ENCODE data around the gene SP140.
"Not testable (repeated sequence)": the region's sequence is repeated elsewhere in the genome, so short reads cannot be mapped to it uniquely, and the experiment has no call there.

Gene SP140

DNA sequence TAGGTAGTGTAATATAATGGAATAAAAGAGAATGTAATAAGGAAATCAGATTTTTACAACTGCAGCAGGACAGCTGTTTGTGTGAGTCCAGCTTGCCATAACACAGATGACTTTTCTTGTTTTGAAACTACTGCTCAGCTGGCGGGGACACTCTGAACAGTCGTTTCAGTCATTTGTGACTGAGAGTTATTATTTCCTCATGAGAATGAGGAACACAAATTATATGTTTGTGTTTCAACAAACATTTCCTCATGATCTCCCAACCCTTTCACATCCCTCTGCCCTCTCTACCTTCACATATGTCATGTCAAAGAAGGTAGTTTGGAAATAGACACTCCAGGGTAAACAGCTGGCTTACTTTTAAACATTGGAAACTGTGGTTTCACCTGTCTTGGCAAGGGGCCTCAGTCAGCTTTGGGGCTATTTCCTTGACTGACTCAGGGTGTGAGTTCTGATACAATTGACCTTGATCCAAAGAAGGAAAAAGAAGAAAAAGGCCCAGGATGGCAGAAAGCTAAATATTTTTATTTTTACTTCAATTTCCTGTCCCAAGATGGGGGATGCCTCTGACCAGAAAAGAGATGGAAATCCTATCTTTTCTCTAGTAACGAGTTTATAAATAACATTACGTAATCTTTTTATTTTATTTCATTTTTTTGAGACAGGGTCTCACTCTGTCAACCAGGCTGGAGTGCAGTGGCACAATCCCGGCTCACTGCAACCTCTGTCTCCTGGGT, 102.0 kb downstream of the SP140 start:
- DNase-seq: no peak

DNA sequence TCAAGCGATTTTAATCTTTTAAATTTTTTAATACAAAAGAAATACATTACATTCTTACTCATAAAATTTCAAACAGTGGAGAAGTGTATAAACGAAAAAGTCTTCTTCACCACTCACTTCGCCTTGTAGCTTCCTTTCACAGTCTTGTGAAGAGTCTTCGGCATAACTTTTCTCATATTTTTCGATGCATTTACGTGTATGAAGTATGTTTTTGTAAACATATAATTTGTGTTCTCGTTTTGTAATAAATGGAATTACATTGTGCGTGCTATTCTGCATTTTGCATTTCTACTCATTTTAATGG, 102.6 kb downstream of the SP140 start:
- no peak for DNase-seq

DNA sequence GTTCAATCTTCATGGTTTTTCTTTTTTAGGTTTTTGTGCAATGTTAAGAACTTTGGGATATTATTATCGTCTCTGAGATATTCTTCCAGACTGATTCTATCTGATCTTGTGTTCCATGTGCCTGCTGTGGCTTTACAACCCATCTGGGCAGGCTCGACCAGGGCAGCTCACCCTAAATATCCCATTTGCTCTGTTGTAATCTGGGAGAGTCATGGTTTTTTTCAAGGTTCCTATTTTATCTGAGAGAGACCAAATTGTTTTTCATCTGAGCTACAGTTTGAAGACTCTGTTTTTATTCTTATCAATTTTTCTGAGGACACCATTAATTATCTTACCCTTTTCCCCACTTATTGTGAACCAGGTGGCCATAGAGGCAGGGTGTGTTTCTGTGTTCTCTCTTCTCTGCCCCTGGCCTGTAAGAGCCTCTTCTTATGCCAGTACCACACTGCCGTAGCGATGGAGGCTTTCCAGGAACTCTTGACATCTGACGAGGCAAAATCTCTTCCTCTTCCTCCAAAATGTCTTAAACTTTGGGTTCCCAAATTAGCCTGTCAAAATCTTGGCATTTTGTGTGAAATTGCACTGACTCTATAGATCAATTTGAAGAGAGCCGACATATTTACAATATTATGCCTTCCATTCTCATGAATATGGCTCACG, 104.5 kb downstream of the SP140 start:
- no peak for DNase-seq

DNA sequence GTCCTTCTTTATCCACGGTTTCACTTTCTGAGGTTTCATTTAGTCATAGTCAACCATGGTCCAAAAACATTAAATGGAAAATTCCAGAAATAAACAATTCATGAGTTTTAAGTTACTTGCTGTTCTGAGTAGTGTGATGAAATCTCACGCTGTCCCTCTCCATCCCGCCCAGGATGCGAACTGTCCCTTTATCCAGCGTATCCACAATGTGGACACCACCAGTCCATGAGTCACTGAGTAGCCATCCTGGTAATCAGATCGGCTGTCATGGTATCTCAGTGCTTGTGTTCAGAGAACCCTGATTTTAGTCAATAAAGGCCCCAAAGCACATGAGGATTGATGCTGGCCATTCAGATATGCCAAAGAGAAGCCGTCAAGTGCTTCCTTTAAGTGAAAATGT, 105.2 kb downstream of the SP140 start:
- DNase-seq: no peak

DNA sequence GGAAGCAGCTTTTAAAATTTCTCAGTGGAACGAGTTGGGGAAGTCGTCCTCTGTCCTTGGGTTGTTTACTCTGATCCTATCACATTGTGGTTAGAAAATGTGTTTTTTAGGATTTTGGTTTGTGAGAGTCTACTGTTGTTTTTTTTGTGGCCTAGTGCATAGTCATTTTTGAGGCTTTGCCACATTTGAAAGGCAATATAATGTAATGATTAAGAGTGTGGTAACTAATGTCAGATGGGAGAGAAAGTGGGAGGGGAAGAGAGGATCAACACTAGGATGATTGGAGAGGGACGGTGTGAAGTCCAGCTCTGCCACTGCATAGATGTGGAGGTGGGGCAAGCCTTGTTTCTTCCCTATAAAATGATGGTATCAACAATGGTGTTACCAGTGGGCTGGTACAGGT, 109.9 kb downstream of the SP140 start:
- no peak for DNase-seq

DNA sequence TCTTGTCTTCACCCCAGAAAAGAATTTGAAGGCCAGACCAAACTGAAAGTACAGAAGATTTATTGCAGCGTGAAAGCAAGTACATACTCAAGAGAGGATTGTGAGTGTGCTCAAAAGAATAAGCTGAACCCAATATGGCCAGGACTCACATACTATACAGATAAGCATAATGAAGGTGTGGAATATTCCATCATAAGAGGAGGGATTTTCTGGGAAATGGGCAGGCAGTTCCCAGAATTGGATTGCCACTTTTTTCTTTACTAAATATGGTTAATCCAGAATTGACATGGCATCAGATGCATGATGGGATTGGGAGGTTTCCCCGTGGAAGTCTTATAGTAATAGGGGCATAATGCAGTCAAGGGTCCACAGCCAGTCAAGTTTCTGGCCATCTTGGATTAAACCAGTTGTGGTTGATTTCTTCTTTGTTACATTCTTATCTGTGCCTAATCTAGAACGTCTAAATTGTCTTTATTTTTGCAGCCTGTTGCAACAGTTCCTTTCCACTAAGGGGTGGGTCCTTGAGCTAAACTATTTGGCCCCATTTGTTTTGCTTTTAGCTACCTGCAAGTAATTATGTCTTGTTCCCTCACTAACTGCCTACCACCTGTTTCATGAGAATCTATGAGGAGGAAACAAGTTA, 110.4 kb downstream of the SP140 start:
- no peak for DNase-seq

DNA sequence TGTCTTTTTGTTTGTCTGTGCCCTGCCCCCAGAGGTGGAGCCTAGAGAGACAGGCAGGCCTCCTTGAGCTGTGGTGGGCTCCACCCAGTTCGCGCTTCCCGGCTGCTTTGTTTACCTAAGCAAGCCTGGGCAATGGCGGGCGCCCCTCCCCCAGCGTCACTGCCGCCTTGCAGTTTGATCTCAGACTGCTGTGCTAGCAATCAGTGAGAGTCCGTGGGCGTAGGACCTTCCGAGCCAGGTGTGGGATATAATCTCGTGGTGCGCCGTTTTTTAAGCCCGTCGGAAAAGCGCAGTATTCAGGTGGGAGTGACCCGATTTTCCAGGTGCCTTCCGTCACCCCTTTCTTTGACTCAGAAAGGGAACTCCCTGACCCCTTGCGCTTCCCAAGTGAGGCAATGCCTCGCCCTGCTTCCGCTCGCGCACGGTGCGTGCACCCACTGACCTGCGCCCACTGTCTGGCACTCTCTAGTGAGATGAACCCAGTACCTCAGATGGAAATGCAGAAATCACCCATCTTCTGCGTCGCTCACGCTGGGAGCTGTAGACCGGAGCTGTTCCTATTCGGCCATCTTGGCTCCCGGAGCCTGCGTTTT, 116.5 kb downstream of the SP140 start:
- not testable (repeated sequence) for DNase-seq

DNA sequence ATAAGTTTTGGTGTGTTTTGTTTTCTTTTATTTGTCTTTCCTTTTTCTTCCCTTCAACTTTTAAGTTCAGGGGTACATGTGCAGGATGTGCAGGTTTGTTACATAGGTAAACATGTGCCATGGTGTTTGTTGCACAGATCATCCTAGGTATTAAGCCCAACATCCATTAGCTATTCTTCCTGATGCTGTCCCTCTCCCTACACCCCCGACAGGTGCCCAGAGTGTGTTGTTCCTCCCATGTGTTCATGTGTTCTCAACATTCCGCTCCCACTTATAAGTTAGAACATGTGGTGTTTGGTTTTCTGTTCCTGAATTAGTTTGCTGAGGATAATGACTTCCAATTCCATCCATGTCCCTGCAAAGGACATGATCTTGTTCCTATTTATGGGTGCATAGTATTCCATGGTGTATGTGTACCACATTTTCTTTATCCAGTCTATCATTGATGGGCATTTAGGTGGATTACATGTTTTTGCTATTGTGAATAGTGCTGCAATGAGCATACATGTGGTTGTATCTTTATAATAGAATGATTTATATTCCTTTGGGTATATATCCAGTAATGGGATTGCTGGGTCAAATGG, 117.6 kb downstream of the SP140 start:
- DNase-seq: not testable (repeated sequence)

DNA sequence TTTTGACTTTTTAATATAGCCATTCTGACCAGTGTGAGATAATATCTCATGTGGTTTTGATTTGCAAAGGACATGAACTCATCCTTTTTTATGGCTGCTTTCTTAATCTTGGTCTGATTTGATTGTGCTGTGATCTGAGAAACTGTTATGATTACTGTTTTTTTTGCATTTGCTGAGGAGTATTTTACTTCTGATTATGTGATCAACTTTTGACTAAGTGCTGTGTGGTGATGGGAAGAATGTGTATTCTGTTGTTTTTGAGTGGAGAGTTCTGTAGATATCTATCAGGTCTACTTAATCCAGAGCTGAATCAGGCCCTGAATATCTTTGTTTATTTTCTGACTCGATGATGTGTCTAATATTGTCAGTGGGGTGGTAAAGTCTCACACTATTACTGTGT, 118.2 kb downstream of the SP140 start:
- DNase-seq: no peak

DNA sequence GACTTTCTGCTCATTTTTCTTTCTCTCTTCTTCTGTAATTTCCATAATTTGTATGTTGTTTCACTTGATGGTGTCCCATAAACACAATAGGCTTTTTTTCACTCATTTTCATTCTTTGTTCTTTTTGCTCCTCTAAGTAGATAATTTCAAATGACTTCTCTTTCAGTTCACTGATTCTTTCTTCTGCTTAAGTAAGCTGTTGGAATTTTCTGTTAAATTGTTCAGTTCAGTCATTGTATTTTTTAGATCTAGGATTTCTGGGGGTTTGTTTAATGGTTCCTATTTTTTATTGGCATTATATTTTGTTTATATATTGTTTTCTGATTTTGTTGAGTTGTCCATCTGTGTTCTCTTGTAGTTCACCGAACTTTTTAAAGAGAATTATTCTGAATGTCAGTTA, 120.9 kb downstream of the SP140 start:
- DNase-seq: no peak

DNA sequence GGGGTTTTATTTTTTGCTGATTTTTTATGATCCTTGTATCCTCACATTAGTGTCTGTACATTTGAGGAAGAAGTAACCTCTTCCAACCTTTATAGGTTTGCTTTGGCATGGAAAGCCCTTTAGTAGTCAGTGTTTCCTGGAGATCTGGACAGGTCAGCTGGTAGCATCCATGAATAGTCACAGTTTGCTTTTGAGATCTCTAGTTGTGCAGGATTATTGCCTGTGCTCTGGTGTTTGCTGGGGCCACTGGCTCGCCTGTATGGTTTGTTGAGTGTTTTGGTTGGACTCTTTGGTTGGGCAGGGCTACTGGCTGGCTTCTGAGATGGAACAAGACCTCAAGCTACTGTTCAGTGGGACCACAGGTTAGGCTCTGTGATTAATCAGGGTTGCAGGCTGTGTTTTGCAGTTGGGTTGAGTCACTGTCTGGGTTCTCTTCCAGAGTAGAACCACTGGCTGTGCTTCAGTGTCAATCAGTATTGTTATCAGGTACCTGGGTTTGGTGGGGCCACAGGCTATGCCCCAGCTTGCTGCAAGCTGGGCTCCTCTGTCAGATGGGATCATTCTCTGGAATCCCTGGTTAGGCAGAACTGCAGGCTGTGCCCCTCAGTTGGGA, 121.5 kb downstream of the SP140 start:
- DNase-seq: no peak

DNA sequence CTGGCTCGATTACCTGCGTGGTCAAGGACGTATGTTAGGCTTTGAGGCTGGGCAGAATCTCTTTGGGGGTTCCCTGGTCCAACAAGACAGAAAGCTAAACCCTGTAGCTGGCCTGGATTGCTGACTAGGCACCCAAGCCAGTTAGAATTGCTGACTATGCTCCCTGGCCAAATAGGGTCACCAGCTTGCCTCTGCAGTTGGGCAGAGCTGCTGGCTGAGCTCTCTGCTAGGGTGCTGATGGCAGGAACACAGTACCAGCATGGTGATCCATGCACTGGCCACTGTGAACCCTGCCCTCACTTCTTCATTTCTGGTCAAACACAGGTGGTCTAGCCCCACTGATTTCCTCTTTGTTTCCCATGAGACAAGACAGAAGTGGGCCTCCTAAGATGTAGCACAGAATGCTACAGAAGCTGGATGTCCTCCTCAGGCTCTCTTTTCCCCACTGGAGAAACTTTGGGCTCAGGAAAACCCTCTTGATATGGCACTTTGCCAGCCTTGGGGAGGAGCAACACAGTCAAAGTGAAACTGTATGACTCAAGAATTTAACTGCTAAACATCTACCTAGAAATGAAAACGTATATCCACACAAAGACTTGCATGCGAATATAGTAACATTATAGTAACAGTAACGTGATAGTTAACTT, 122.2 kb downstream of the SP140 start:
- DNase-seq: no peak

DNA sequence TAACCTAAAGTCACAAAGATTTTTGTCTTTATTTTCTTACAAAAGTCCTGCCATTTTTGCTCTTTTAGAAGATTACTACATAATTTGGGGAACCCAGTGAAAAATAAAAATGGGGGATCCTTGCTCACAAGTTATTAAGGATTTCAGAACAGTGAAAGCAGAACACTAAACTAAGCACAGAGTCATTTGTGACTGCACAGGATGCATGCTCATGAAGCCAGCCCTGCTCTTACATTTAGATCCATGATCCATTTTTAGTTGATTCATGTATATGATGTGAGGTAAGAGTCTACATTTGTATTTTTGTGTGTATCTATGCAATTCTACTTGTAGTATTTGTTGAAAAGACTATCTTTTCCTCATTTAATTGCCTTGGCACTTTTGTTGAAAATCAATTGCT, 123.3 kb downstream of the SP140 start:
- no peak for DNase-seq

DNA sequence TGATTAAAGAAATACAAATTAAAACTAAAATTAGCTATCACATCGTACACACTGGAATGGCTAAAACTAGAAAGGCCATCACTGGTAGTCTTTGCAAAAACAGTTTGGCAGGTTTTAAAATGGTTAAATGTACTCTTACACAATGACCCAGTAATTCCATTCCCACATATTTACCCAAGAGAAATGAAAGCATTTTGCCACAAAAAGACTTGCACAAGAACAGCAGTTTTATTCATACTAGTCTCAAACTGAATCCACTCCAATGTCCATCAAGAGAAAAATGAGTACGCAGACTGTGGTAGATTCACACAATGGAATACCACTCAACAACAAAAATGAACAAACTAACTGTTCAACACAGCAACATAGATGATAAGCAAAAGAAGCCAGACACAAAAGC, 130.5 kb downstream of the SP140 start:
- DNase-seq: no peak

DNA sequence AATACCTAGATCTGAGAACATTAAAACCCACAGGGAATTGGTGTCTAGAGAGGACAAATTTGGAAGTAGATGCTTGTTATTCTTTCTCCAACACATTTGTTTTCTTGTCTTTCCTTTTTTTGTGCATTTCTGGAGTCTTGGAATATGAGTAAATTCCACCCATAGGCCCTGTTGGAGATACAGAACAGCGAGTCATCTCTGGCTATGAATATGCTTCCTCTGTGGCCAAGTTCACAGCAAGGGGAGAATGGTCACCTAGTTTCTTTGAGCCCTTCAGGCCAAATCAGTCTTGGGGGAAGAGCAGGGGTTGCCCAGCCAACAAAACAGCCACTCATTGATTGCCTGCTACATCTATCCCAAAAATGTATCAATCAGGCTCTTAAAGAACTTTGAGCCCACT, 132.8 kb downstream of the SP140 start:
- no peak for DNase-seq

DNA sequence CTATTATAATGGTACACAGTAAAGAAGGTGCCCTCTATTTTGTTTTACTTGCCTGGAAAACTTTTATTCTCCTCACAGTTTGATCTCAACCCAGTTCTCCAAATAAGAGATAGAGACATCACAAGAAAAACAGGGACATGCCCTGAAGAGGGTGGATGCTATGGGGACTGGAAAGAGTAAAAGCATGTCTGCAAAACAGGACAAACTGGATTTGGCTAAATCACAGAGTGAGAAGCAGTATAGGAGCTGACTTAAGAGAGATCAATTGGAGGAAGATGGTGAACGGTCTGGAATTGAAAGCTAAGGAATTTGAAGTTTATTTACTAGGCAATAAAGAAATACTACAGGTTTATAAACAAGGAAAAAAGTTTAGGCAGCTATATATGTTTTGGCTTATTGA, 134.5 kb downstream of the SP140 start:
- no peak for DNase-seq

DNA sequence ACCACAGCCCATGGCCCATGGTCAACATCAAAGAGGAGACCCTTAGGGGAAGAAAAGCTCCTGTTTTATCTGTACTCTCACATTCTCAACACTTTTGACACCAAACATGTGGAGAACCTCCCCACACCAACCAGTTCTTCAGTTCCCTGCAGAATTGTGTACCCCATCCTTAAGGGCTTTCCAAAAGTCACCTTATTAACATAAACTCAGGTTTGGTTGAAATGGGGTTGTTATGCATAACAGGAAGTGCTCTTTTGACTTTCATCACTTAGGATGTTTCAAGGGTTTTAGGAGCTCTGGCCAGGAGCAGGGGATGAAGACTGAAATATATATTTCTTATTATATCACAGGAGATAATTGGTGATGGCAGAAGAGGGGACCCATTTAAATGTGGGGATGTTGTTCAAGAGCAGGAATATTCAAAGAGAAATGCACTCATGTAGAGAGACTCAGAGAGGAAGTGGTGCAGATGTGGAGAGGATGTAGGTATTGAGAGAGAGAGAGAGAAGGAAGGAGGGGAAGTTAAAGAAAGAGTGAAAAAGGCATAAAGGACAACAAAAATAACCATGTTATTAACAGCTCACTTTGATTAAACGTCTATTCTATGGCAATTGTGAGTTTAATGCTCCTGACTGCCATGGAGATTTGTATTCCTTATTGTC, 136.6 kb downstream of the SP140 start:
- no peak for DNase-seq

Data from NCI-H748 treated with DMSO at 0.1 percent for 48 hours (cell line).